Stimulated activated CD8-positive, alpha-beta memory T cell treated with anti-CD3 and anti-CD28 coated beads, Interleukin-12 subunit alpha, Interleukin-12 subunit beta, amount 100 ng/mL, for 4 hours (primary cell): ENCODE results near the gene KDM4C.
"Not testable (repeated sequence)": the region's sequence is repeated elsewhere in the genome, so short reads cannot be mapped to it uniquely, and the experiment has no call there.

Experiments used
- DNase-seq: peaks from one replicate; pipeline ENCODE4 v3.0.0-alpha.2; 2020; ENCODE audit warnings: low read depth

The KDM4C gene

GRCh38 chr9:6806318-6806717, 48.5 kb downstream of the KDM4C start:
- DNase-seq: not testable (repeated sequence)

GRCh38 chr9:6807669-6808068, 49.9 kb downstream of the KDM4C start:
- not testable (repeated sequence) for DNase-seq

DNA sequence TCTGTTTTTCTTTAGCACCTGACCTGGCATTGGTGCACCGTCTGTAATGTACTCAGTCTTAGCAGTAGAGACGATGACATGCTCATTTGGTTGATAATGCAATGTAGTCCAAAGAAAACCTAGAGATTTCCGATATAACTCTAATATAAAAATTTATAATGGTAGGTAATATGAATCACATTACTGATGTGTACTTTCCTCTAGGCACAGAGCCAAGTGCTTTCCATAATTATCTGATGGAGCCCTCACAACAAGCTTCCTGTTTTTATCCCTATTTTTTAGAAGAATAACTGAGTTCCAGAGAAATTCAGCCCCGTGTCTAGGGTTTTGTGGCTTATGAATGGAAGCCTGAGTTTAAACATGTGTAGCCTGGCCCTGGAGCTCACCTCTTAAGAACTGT, 53.7 kb downstream of the KDM4C start:
- DNase-seq: no peak

GRCh38 chr9:6816581-6816980, 58.8 kb downstream of the KDM4C start:
- DNase-seq: no peak

DNA sequence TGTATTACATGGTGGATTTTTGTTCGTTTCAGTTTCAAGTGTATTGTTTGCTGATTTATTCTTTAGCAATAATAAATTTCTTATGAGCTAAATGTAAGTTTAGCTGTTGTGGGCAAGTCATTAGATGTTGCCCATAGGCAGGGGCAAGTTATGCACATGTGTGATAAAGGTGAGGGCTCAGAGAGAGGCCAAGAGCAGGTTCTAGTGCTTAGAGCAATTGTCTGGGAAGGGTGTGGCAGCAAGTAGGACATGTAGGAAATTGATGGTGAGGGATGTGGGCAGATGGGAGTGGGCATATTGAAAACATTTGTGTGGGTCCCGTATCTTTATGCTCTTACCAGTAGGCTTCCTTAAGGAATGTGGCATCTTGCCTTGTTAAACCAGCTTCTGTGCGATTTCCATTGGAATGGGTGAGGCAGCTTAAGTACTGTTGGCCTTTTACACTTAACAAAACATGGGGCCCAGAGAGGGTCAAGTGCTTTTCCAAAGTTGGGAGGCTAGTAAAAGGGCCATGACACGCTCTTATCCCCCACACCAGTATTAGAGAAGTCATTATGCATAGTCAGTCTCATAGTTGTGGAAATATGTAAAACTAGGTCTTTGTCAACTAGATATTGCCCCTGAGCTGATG, 60.6 kb downstream of the KDM4C start:
- DNase-seq: no peak

DNA sequence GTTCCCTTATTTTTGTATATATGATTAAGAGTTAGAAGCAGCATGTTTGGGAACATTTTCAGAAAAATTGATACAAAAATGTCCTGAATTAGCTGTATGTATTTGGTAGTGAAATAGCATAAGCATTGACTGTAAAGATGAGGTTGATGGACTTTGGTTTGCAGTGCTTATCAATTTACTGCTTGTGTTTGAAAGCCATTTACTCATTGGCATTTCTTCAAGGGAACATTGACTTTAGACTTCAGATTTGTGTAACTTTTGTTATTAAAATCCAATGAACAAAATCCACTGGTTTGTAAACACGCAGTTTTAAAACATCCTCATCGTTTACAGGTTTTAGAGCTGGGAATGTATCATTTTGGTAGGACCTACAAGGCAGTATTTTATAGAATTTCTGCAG, 61.3 kb downstream of the KDM4C start:
- DNase-seq: no peak

- DNase-seq: no peak
Observed at GRCh38 chr9:6819529-6819928, 61.8 kb downstream of the KDM4C start.

- no peak for DNase-seq
Observed at GRCh38 chr9:6822696-6823095, 64.9 kb downstream of the KDM4C start.

GRCh38 chr9:6827439-6828145, 69.8 kb downstream of the KDM4C start:
- DNase-seq: no peak

DNA sequence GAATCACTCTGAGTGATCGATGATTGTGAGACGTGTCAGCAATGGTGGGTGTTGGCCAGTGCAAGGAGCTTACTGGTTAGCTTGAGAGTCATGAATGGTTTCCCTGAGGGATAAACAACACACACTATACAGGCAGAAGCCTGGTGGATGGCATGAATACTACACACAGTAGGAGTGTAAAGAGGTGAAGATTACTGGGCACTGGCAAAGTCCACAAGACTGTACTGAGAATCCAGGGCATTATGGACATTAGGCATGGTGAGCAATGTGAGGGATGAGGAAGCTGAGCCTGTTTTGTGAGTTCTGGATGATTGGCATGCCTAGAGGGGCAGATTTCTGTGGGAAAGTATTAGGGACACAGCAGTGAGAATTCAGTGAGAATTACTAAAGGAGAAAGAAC, 71.3 kb downstream of the KDM4C start:
- DNase-seq: no peak

DNA sequence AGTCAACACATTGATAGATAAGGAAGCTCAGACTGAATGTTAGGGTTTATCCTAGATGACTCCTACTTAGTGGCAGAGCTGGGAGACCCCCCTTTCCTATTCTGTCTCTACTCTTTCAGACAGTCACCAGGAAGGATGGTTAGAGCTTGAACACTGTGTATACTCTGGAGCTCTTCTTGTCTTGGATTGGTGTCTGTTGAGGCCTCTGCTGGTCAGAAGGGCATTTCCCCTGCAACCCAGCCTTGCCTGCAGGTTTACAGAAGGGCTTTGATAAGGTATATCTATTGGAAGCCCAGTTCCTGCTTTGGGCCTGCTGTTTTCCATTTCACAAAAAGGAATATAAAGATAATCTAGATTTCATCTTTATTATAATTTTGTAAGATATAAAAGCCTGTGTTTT, 71.8 kb downstream of the KDM4C start:
- DNase-seq: no peak

GRCh38 chr9:6833518-6834192, 75.9 kb downstream of the KDM4C start:
- DNase-seq: no peak

DNA sequence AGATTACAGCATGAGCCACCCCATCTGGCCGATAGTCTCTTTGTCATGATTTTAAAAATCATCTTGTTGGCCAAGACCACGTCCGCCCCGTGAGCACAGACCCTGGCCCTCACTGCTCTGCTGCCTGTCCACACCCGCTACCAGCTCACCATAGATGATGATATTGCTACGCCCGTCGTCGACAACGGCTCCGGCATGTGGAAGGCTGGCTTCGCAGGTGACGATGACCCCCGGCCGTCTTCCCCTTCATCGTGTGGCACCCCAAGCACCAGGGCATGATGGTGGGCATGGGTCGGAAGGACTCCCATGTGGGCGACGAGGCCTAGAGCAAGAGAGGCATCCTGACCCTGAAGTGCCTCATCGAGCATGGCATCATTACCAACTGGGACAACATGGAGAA, 76.5 kb downstream of the KDM4C start:
- no peak for DNase-seq

DNA sequence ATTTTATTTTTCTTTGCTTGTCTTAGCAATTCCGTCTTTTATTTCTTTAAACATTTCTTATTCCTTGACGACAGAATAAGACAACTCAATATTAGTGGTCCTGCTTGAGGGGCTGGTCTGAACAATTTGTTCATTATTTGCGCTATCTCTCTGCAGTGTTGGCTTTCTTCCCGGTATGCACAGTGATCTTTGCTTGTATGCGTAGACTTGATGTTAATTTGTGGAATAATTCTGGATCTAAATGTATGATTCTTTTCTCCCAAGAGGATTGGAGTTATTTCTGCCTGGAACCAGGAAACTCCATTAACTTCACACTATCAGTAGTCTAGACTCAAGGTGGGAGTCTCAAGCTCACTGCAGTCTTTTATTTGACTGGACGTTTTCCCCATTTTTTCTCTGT, 80.4 kb downstream of the KDM4C start:
- no peak for DNase-seq

DNA sequence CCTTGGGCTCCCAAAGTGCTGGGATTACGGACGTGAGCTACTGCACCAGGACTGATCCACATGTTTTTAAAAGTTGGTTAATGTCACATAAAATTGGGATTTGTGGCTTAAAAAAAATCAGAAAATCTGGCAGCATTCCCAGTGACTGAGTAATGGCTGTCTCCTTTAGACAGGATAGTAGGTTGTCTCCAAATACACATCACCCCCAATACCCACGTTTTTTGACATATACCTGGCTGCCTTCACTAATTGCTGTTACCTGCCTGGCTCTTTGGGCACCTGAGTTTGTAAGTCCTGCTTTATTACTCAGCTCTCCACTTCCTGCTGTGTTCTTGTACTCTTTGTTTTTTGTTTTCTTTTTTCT, 84.8 kb downstream of the KDM4C start:
- no peak for DNase-seq

DNA sequence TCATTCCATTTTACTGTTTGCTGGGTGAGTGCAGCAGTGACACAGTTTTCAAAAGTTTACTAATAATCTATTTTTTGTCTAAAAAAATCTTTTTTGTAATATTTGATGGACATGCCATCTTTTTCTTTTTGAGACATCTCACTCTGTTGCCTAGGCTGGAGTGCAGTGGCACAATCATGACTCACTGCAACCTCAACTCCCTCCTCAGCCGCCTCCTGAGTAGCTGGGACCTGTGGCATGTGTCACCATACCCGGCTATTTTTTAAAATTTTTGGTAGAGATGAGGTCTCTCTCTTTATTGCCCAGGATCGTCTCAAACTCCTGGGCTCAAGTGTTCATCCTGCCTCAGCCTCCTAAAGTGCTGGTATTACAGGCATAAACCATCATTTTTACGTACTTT, 86.0 kb downstream of the KDM4C start:
- no peak for DNase-seq

- DNase-seq: no peak
Observed at GRCh38 chr9:6844267-6844666, 86.5 kb downstream of the KDM4C start.

DNA sequence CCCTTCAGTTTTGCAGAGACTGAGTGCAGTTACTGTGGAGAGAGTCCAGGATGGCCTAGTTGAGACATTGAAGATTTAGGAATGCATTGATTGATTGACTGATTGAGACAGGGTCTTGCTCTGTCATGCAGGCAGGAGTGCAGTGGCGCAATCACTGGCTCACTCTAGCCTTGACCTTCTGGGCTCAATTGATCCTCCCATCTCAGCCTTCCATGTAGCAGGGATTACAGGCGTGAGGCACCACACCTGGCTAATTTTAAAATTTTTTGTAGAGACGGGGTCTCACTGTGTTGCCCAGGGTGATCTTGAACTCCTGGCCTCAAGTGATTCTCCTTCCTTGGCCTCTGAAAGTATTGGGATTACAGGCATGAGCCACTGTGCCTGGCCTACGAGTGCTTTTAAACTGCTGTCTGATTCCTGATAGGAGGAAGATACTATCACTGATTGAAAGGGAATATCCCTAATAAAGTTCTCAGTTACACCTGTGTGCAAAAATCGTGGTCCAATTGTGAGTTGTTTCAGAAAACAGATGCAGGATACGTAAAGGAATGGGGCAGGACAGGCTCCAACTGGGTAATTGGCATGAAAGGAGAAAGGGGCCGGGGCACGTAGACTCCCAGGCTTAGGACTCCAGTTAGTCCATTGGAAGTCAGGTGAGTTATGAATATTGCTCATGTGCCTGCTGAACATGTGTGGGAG, 87.5 kb downstream of the KDM4C start:
- DNase-seq: no peak

GRCh38 chr9:6845880-6846279, 88.1 kb downstream of the KDM4C start:
- DNase-seq: no peak

- DNase-seq: no peak
Observed at GRCh38 chr9:6852243-6852963, 94.6 kb downstream of the KDM4C start.

GRCh38 chr9:6855860-6856259, 98.1 kb downstream of the KDM4C start:
- no peak for DNase-seq

GRCh38 chr9:6864102-6864501, 106.3 kb downstream of the KDM4C start:
- no peak for DNase-seq
